ENCODE data around the gene FUNDC2.
"Not testable (repeated sequence)": the region's sequence is repeated elsewhere in the genome, so short reads cannot be mapped to it uniquely, and the experiment has no call there.

Gene FUNDC2

GRCh38 chrX:155000841-155001240 is 25.8 kb upstream of the FUNDC2 start:
- no peaks in the 10 kb centered on the region for H3K36me3 ChIP-seq (ENCODE audit: control insufficient read depth, insufficient read depth, low read length)
- no peaks in the 10 kb centered on the region for H3K27me3 ChIP-seq (ENCODE audit: control insufficient read depth, insufficient read depth, low read length)
- H3K9me3 ChIP-seq (ENCODE audit: control insufficient read depth, low read length) = no peaks in the 10 kb centered on the region
- no peaks in the 10 kb centered on the region for H3K4me1 ChIP-seq (ENCODE audit: control insufficient read depth, insufficient read depth, low read length)
- no peak overlapping the region for H3K9ac ChIP-seq (ENCODE audit: low read length)
- H3K4me3 ChIP-seq (ENCODE audit: low read length) = no peak overlapping the region

- Histone ChIP-seq H3K27me3 (ENCODE audit: control insufficient read depth, insufficient read depth, low read length) (no peaks in the 10 kb centered on the region), H3K9ac (ENCODE audit: low read length) (no peak overlapping the region), H3K36me3 (ENCODE audit: control insufficient read depth, insufficient read depth, low read length) (no peaks in the 10 kb centered on the region), H3K4me3 (ENCODE audit: low read length) (no peak overlapping the region), H3K4me1 (ENCODE audit: control insufficient read depth, insufficient read depth, low read length) (no peaks in the 10 kb centered on the region), H3K9me3 (ENCODE audit: control insufficient read depth, low read length) (no peaks in the 10 kb centered on the region)
These were observed 24.8 kb upstream of the FUNDC2 start for GRCh38 chrX:155001873-155002272.

- H3K36me3 ChIP-seq (ENCODE audit: control insufficient read depth, insufficient read depth, low read length) = no peaks in the 10 kb centered on the region
- no peak overlapping the region for H3K4me3 ChIP-seq (ENCODE audit: low read length)
- H3K27me3 ChIP-seq (ENCODE audit: control insufficient read depth, insufficient read depth, low read length) = no peaks in the 10 kb centered on the region
- H3K9me3 ChIP-seq (ENCODE audit: control insufficient read depth, low read length) = no peaks in the 10 kb centered on the region
- H3K9ac ChIP-seq (ENCODE audit: low read length) = no peak overlapping the region
- no peaks in the 10 kb centered on the region for H3K4me1 ChIP-seq (ENCODE audit: control insufficient read depth, insufficient read depth, low read length)
These were observed 21.5 kb upstream of the FUNDC2 start for GRCh38 chrX:155005190-155005589.

GRCh38 chrX:155006379-155006778 is 20.3 kb upstream of the FUNDC2 start:
- H3K4me3 ChIP-seq (ENCODE audit: low read length); H3K27me3 ChIP-seq (ENCODE audit: control insufficient read depth, insufficient read depth, low read length); H3K4me1 ChIP-seq (ENCODE audit: control insufficient read depth, insufficient read depth, low read length); H3K36me3 ChIP-seq (ENCODE audit: control insufficient read depth, insufficient read depth, low read length); H3K9ac ChIP-seq (ENCODE audit: low read length); H3K9me3 ChIP-seq (ENCODE audit: control insufficient read depth, low read length): not testable (repeated sequence)

- not testable (repeated sequence) for H3K9me3 ChIP-seq (ENCODE audit: control insufficient read depth, low read length); H3K36me3 ChIP-seq (ENCODE audit: control insufficient read depth, insufficient read depth, low read length); H3K27me3 ChIP-seq (ENCODE audit: control insufficient read depth, insufficient read depth, low read length); H3K4me1 ChIP-seq (ENCODE audit: control insufficient read depth, insufficient read depth, low read length); H3K9ac ChIP-seq (ENCODE audit: low read length); H3K4me3 ChIP-seq (ENCODE audit: low read length)
These were observed 19.6 kb upstream of the FUNDC2 start for GRCh38 chrX:155006913-155007671.

- H3K4me3 ChIP-seq (ENCODE audit: low read length); H3K27me3 ChIP-seq (ENCODE audit: control insufficient read depth, insufficient read depth, low read length); H3K4me1 ChIP-seq (ENCODE audit: control insufficient read depth, insufficient read depth, low read length); H3K36me3 ChIP-seq (ENCODE audit: control insufficient read depth, insufficient read depth, low read length); H3K9me3 ChIP-seq (ENCODE audit: control insufficient read depth, low read length); H3K9ac ChIP-seq (ENCODE audit: low read length): not testable (repeated sequence)
These were observed 18.1 kb upstream of the FUNDC2 start for GRCh38 chrX:155008578-155008977.

GRCh38 chrX:155009994-155010472 is 16.6 kb upstream of the FUNDC2 start:
- no peaks in the 10 kb centered on the region for H3K4me1 ChIP-seq (ENCODE audit: control insufficient read depth, insufficient read depth, low read length)
- H3K4me3 ChIP-seq (ENCODE audit: low read length) = no peak overlapping the region
- H3K9me3 ChIP-seq (ENCODE audit: control insufficient read depth, low read length) = no peaks in the 10 kb centered on the region
- no peaks in the 10 kb centered on the region for H3K27me3 ChIP-seq (ENCODE audit: control insufficient read depth, insufficient read depth, low read length)
- H3K36me3 ChIP-seq (ENCODE audit: control insufficient read depth, insufficient read depth, low read length) = no peaks in the 10 kb centered on the region
- H3K9ac ChIP-seq (ENCODE audit: low read length) = no peak overlapping the region

GRCh38 chrX:155020591-155020990 is 6.1 kb upstream of the FUNDC2 start:
- no peaks in the 10 kb centered on the region for H3K36me3 ChIP-seq (ENCODE audit: control insufficient read depth, insufficient read depth, low read length)

GRCh38 chrX:155022585-155022984 is 4.1 kb upstream of the FUNDC2 start, which contains the start of gene F8:
F8 (minus strand) TSS chrX:155022723; CDS start chrX:155022552, 171 bp downstream.
- no peak within 1 kb of the TSS for H3K9ac ChIP-seq (ENCODE audit: low read length)
- H3K36me3 ChIP-seq (ENCODE audit: control insufficient read depth, insufficient read depth, low read length) = no peaks in the 10 kb centered on the region
- no peaks in the 10 kb centered on the region for H3K9me3 ChIP-seq (ENCODE audit: control insufficient read depth, low read length)
- H3K27me3 ChIP-seq (ENCODE audit: control insufficient read depth, insufficient read depth, low read length) = no peaks in the 10 kb centered on the region
- H3K4me1 ChIP-seq (ENCODE audit: control insufficient read depth, insufficient read depth, low read length) = no peaks in the 10 kb centered on the region
- H3K4me3 ChIP-seq (ENCODE audit: low read length) = no peak within 1 kb of the TSS

More at GRCh38 chrX:155020591-155020990, 6.1 kb upstream of the FUNDC2 start:
- H3K27me3 ChIP-seq (ENCODE audit: control insufficient read depth, insufficient read depth, low read length) = no peaks in the 10 kb centered on the region
- no peaks in the 10 kb centered on the region for H3K9me3 ChIP-seq (ENCODE audit: control insufficient read depth, low read length)
- no peaks in the 10 kb centered on the region for H3K4me1 ChIP-seq (ENCODE audit: control insufficient read depth, insufficient read depth, low read length)
- no peak overlapping the region for H3K9ac ChIP-seq (ENCODE audit: low read length)
- no peak overlapping the region for H3K4me3 ChIP-seq (ENCODE audit: low read length)

- Histone ChIP-seq H3K9me3 (ENCODE audit: control insufficient read depth, low read length) (no peaks in the 10 kb centered on the region), H3K36me3 (ENCODE audit: control insufficient read depth, insufficient read depth, low read length) (no peaks in the 10 kb centered on the region), H3K4me3 (ENCODE audit: low read length) (no peak overlapping the region), H3K9ac (ENCODE audit: low read length) (no peak overlapping the region), H3K4me1 (ENCODE audit: control insufficient read depth, insufficient read depth, low read length) (peaks cover 6% of the 10 kb centered on the region), H3K27me3 (ENCODE audit: control insufficient read depth, insufficient read depth, low read length) (no peaks in the 10 kb centered on the region)
These were observed 2.5 kb upstream of the FUNDC2 start for GRCh38 chrX:155023907-155024833.

GRCh38 chrX:155026420-155026726 is 271 bp upstream of the FUNDC2 start:
- peaks cover 6% of the 10 kb centered on the region for H3K4me1 ChIP-seq (ENCODE audit: control insufficient read depth, insufficient read depth, low read length)
- H3K9me3 ChIP-seq (ENCODE audit: control insufficient read depth, low read length) = no peaks in the 10 kb centered on the region
- no peaks in the 10 kb centered on the region for H3K27me3 ChIP-seq (ENCODE audit: control insufficient read depth, insufficient read depth, low read length)
- no peaks in the 10 kb centered on the region for H3K36me3 ChIP-seq (ENCODE audit: control insufficient read depth, insufficient read depth, low read length)
- H3K9ac ChIP-seq (ENCODE audit: low read length) = peak overlapping the region; percentile 65
- H3K4me3 ChIP-seq (ENCODE audit: low read length) = no peak overlapping the region

GRCh38 chrX:155027509-155028066 is 944 bp downstream of the FUNDC2 start:
- Histone ChIP-seq H3K36me3 (ENCODE audit: control insufficient read depth, insufficient read depth, low read length) (no peaks in the 10 kb centered on the region), H3K4me3 (ENCODE audit: low read length) (peak overlapping the region; percentile 89), H3K4me1 (ENCODE audit: control insufficient read depth, insufficient read depth, low read length) (peaks cover 6% of the 10 kb centered on the region), H3K9me3 (ENCODE audit: control insufficient read depth, low read length) (no peaks in the 10 kb centered on the region), H3K27me3 (ENCODE audit: control insufficient read depth, insufficient read depth, low read length) (no peaks in the 10 kb centered on the region), H3K9ac (ENCODE audit: low read length) (peak overlapping the region; percentile 92)

All from mucosa of stomach (tissue), 1 donor.